ENCODE measurements around the gene HOXB4. TPM values are rescaled to one million over a fixed set of nuclear protein-coding genes. Genes with fewer than 3 reads are reported as not detected.

The HOXB4 gene
- total RNA-seq, 4 donors from 2014 or later, result 3.5 to 8.3 (median 5.0) TPM

DNA sequence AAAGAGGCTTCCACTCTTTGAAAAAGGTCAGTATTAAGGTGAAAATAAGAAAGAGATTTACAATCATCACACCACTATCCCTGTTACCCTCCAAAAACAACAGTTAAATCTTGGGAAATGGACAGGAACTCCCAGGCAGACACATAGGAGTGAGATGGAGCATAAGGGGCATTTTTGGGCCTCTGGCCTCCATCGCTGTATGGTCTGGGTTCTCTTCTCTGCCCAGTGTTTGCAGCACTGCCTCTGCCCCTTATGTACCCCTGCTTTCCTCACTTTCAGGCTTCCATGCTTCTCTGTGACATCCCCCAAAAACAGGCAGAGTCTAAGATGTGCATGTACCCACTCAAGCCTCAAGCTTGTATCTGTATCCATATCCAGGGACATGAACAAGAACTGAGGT, 32.6 kb downstream of the HOXB4 start:
- no peaks in the 10 kb centered on the region for H3K27me3 ChIP-seq
- no peak for TF ChIP-seq EP300 (IDR thresholded peaks at IDR 0.05)
- TF ChIP-seq POLR2AphosphoS5 (IDR thresholded peaks at IDR 0.05), result no peak
- TF ChIP-seq, protein P1, sequence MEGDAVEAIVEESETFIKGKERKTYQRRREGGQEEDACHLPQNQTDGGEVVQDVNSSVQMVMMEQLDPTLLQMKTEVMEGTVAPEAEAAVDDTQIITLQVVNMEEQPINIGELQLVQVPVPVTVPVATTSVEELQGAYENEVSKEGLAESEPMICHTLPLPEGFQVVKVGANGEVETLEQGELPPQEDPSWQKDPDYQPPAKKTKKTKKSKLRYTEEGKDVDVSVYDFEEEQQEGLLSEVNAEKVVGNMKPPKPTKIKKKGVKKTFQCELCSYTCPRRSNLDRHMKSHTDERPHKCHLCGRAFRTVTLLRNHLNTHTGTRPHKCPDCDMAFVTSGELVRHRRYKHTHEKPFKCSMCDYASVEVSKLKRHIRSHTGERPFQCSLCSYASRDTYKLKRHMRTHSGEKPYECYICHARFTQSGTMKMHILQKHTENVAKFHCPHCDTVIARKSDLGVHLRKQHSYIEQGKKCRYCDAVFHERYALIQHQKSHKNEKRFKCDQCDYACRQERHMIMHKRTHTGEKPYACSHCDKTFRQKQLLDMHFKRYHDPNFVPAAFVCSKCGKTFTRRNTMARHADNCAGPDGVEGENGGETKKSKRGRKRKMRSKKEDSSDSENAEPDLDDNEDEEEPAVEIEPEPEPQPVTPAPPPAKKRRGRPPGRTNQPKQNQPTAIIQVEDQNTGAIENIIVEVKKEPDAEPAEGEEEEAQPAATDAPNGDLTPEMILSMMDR (IDR thresholded peaks at IDR 0.05), result no peak
- TF ChIP-seq POLR2A (IDR thresholded peaks at IDR 0.05; ENCODE audit: low read depth), result no peak
- peaks cover 42 to 68% (median 66%) of the 10 kb centered on the region in 4 donors for H3K4me1 ChIP-seq
- intact Hi-C loops (cut with DNase I), result no loop called here
- no peaks in the 10 kb centered on the region for H3K9me3 ChIP-seq
- no peak for DNase-seq (ENCODE audit: extremely low spot score)
- 75% methylated on average over 1 of the region's 1 CpG for WGBS
- peaks cover 3 to 10% (median 8%) of the 10 kb centered on the region in 4 donors for H3K36me3 ChIP-seq
- peak overlapping the region; percentile 91 to 97 (median 96) for H3K27ac ChIP-seq (replicated peaks in 1 of 4)
- peak overlapping the region in 1 of 4 donors; percentile 89 for H3K4me3 ChIP-seq

DNA sequence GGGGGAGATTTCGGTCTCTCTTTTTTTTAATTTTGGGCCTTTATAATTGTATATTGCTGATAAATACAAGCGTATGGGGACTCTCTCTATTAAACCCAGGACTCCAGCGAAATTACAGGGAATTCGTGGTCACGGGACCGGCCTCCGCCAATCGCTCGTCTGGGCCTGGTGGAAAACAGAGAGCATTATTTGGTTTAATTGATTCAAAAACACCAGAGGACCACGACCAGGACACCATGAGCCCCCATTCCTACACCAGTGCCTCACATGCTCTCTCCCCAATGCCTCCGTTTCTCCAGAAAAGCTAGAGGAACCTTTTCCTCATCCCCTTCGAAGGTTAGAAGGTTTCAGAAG, 33.2 kb downstream of the HOXB4 start, which contains the start of gene HOXB2:
HOXB2 (minus strand) TSS at position 88 of the 354 bp plus-strand sequence. CDS start 198 bp downstream, outside the sequence.
- Histone ChIP-seq H3K27me3 (no peaks in the 10 kb centered on the region), H3K4me3 (peak within 1 kb of the TSS; percentile 79 to 89 (median 80)), H3K36me3 (peaks cover 0 to 4% (median 3%) of the 10 kb centered on the region in 4 donors), H3K27ac (replicated peaks in 1 of 4) (peak within 1 kb of the TSS; percentile 91 to 97 (median 96)), H3K4me1 (peaks cover 42 to 68% (median 66%) of the 10 kb centered on the region in 4 donors), H3K9me3 (no peaks in the 10 kb centered on the region)
- TF ChIP-seq POLR2A (IDR thresholded peaks at IDR 0.05; ENCODE audit: low read depth) (no peak), POLR2AphosphoS5 (IDR thresholded peaks at IDR 0.05) (no peak)
- TF ChIP-seq, protein P1 (IDR thresholded peaks at IDR 0.05), result no peak
- DNase-seq (ENCODE audit: extremely low spot score), result no peak
- intact Hi-C loops (cut with DNase I), result no loop called here
- WGBS, result 14% methylated on average over 12 of the region's 12 CpGs

DNA sequence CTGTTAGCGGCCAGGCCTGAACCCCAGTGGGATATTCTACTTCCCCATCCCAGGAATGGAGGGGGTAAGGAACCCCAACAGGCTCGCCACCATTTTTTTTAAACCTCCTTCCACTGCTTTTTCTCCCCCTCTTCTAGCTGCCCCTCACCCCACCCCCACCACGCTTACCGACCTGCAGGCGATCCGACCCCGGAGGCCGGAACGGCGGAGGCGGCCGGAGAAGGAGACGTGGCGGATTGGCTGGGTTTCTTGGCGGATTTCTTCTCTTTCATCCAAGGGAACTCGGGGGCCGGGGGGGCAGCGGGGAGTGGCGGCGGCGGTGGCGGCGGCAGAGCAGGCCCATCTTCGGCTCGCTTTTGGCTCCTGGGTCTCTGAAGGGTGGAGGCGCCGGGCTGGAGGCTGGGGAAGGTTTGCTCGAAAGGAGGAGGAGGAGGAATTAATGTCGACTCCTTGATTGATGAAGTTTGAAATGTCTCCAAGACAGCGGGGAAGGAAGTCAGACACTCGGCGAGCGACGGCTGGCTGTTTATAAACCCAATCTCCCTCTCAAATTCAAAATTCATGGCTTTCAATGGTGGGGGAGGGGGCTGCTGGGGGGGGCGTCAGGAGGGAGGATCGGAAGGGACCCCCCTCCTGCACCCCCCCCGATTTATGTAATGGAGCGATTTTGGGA, 33.7 kb downstream of the HOXB4 start:
- peak; percentile 98 for DNase-seq (ENCODE audit: extremely low spot score)

DNA sequence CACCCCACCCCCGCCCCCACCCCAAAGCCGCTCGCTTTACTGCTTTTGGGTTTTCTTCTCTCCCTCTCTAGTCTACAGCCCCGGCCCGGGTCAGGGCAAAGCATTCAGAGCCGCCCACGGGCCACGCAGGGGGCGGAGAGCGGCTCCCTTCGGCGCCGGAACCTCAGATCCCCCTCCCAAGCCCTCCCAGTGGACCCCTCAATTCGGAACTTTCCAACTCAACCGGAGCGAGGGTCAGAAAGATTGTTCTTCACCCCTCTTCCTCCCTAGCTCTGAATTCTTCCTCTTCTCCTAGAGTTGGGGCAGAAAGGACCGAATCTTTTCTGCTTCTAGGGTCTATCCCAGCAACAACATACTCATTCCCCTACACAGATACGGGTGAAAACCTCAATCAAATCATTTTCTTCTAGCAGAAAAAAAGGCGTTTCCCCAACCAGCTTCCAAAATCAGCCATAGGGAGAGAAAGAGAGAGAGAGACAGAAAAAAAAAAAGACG, 34.2 kb downstream of the HOXB4 start:
- intact Hi-C loops (cut with DNase I), result loop anchor here (2.0 kb wide), 1 partner anchor 33 kb away; no protein-coding TSS in a partner anchor
- WGBS, result 1% methylated on average over 20 of the region's 20 CpGs
- peaks cover 38 to 59% (median 58%) of the 10 kb centered on the region in 4 donors for H3K4me1 ChIP-seq
- H3K9me3 ChIP-seq, result no peaks in the 10 kb centered on the region
- no peaks in the 10 kb centered on the region for H3K36me3 ChIP-seq
- H3K27ac ChIP-seq (replicated peaks in 1 of 4), result peak overlapping the region; percentile 91 to 97 (median 96)
- peak overlapping the region; percentile 79 to 89 (median 80) for H3K4me3 ChIP-seq
- no peak for DNase-seq (ENCODE audit: extremely low spot score)
- TF ChIP-seq EP300 (IDR thresholded peaks at IDR 0.05), result no peak
- TF ChIP-seq, protein P1 (IDR thresholded peaks at IDR 0.05), result no peak
- TF ChIP-seq POLR2AphosphoS5 (IDR thresholded peaks at IDR 0.05), result no peak
- no peak for TF ChIP-seq POLR2A (IDR thresholded peaks at IDR 0.05; ENCODE audit: low read depth)
- H3K27me3 ChIP-seq, result no peaks in the 10 kb centered on the region

More for the DNA sequence above, 33.7 kb downstream of the HOXB4 start:
- under 1% methylated on average over 21 of the region's 38 CpGs for WGBS
- intact Hi-C loops (cut with DNase I), result no loop called here
- peak overlapping the region; percentile 91 to 97 (median 96) for H3K27ac ChIP-seq (replicated peaks in 1 of 4)
- TF ChIP-seq POLR2AphosphoS5 (IDR thresholded peaks at IDR 0.05), result peak; percentile 75 to 88
- no peak for TF ChIP-seq EP300 (IDR thresholded peaks at IDR 0.05)
- TF ChIP-seq, protein P1 (IDR thresholded peaks at IDR 0.05), result peak in 1 of 3 experiments; percentile 14
- TF ChIP-seq POLR2A (IDR thresholded peaks at IDR 0.05; ENCODE audit: low read depth), result no peak
- peak overlapping the region; percentile 79 to 89 (median 80) for H3K4me3 ChIP-seq
- H3K9me3 ChIP-seq, result no peaks in the 10 kb centered on the region
- H3K27me3 ChIP-seq, result no peaks in the 10 kb centered on the region
- H3K4me1 ChIP-seq, result peaks cover 42 to 65% (median 63%) of the 10 kb centered on the region in 4 donors
- H3K36me3 ChIP-seq, result no peaks in the 10 kb centered on the region

Data from esophagus muscularis mucosa (tissue), 4 donors.